GM18868 (cell line): Measurements from ENCODE around the gene CHRNA4.
"Not testable (repeated sequence)": the region's sequence is repeated elsewhere in the genome, so short reads cannot be mapped to it uniquely, and the experiment has no call there.

Experiments
- ATAC-seq: cut with Tn5 transposase; IDR thresholded peaks from one replicate; pipeline ENCODE4 v1.9.1; 2021; ENCODE audit warnings: mild to moderate bottlenecking, moderate library complexity; ENCODE audit not compliant: unreplicated experiment

The CHRNA4 gene

GRCh38 chr20:63336232-63336752, 24.9 kb downstream of the CHRNA4 start:
- ATAC-seq = no peak

GRCh38 chr20:63335711-63336110, 25.4 kb downstream of the CHRNA4 start:
- no peak for ATAC-seq

- ATAC-seq = not testable (repeated sequence)
Measured at GRCh38 chr20:63335060-63335459, 26.1 kb downstream of the CHRNA4 start.

GRCh38 chr20:63334356-63334755, 26.8 kb downstream of the CHRNA4 start:
- ATAC-seq = no peak

GRCh38 chr20:63333241-63333836, 27.8 kb downstream of the CHRNA4 start:
- no peak for ATAC-seq

GRCh38 chr20:63332488-63333240, 28.5 kb downstream of the CHRNA4 start:
- no peak for ATAC-seq

DNA sequence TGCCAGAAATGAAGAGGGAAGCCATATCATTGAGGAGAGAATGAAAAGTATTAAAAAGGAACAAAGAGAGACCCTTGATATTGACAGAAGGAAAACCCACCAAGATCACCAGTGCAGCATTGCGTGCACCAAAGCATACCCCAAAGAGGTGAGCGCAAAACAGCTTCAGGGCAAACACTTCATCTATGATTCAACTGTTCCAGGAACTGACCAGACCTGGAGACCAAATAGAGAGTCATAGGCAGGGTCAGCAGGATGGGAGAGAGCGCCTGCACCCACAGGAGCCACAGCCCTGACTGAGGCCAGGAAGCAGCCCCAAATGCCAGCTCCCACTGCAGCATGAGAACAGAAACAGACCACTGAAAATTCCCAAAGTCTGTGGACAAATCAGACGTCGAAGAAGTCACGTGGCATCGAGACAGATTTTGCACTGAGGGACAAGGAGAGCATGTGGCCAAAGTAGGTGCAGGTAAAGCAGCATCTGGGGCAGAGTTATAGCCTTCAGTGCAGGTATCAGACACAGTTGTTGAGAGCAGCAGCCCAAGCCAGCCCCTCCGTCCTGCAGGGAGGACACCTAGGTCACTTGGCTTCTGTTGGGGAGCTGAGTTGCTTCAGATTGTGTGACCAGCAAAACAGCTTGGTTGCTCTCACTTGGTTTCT, 29.3 kb downstream of the CHRNA4 start:
- no peak for ATAC-seq

DNA sequence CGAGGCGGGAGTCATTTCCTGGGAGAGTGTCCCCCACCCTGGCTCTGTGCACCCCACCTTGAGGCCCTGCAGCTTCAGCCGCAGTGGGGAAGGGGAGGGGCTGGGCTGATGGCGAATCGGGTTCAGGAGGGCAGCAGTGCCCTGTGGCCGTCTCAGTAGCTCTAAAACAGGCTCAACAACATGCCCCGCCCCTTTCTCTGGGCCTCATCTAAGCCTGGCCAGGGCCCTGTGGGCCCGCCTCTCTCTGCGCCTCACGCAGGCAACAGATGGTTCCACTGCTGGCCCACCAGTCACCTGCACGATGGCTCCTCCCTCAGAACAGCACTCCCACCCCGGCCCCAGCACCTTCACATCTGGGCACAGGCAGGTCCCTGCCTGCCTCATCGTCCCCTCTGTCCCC, 30.2 kb downstream of the CHRNA4 start:
- ATAC-seq = no peak

GRCh38 chr20:63330084-63330760, 30.9 kb downstream of the CHRNA4 start:
- no peak for ATAC-seq

DNA sequence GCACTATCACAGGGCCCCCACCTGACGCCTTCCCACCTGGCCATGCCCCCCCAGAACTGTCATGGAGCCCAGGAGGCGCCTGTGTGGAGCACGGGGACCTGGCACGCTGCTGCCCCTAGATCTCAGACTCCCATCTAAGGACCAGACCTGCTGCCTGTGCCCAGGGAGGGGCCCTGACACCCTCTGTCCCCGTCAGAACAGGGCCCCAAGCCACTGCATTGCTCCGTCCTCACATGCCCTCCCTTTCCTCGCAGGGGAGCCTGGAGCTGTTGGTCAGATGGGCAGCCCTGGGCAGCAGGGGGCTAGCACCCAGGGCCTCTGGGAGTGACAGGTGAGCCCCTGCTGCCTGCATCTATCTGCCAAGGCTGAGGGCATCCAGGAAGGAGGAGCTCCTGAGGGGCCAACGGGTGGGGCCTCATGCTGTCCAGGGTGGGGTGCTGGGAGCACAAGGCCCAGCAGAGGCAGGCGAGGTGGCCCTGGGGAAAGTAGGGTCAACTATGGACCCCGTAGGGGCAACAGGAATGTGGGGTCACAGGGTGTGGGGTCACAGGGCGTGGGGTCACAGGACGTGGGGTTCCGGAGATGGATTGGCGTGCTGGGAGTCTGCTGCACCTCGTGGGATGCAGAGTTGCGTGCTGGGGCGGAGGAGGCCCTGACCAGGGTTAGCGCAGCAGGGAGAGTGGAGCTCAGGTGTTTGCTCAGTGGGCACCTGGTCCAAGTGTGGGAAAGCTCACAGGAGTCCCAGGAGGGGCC, 31.6 kb downstream of the CHRNA4 start:
- ATAC-seq = no peak

- ATAC-seq = no peak
Measured at GRCh38 chr20:63328718-63329275, 32.4 kb downstream of the CHRNA4 start.

GRCh38 chr20:63328026-63328700, 33.0 kb downstream of the CHRNA4 start:
- no peak for ATAC-seq

DNA sequence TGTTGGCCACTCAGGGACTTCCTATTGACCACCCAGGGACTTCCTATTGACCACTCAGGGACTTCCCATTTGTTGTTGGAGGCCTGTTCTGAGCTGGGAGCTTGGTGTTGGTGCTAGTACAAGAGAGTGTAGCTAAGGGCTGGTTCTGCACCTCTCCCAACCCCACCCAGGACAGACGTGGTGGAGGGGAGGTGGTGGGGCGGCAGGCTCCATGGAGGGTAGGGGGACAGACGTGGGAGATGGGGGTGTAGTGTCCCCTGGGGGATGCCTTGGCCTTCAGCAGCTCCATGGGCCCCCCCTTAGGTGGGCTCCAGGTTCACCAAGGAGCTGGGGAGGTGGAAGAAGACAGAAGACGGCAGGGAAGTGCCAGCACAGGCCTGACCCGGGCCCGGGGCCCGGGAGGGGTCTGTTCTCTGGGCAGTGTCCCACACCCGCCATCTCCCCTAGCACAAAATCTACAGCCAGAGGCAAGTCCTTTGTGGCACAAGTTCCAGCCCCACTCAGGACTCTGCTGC, 33.9 kb downstream of the CHRNA4 start:
- no peak for ATAC-seq

- no peak for ATAC-seq
Measured at GRCh38 chr20:63326314-63327230, 34.6 kb downstream of the CHRNA4 start.

- no peak for ATAC-seq
Measured at GRCh38 chr20:63325554-63326313, 35.4 kb downstream of the CHRNA4 start.

DNA sequence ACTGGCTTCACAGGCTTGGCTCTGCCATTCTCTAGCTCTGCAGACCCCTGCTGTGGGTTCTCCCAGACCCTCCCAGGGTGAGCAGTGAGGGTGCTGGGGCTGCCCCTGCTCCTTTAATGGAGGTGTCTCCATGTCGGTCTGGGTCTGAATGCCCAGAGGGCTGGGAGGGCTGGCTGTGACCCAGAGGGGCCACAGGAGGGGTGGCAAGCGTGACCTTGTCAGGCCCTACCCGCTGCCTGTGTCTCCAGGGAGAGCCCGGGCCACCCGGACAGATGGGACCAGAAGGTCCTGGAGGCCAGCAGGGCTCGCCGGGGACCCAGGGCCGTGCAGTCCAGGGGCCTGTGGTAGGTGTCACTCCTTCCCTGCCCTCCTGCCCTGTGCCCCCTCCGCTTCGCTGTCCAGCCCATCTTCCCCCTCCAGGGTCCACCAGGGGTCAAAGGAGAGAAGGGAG, 36.1 kb downstream of the CHRNA4 start:
- no peak for ATAC-seq

GRCh38 chr20:63323357-63323981, 37.7 kb downstream of the CHRNA4 start:
- no peak for ATAC-seq
